Mammary epithelial cell (primary cell): ENCODE results near the gene TBX5.

Experiments
- EZH2 ChIP-seq: IDR thresholded peaks from 2 replicates; pipeline ENCODE4 v1.6.1; 2012; ENCODE audit warnings: low read length, inconsistent platforms, borderline replicate concordance
- TF ChIP-seq, protein P1 (sequence below), 2 donors: IDR thresholded peaks in 1 of 2; conservative IDR thresholded peaks in 1 of 2; 2 replicates each; pipeline ENCODE4 v1.5.1; 2011 to 2012; ENCODE audit warnings: inconsistent platforms in 2 of 2, low read length in 2 of 2, mild to moderate bottlenecking in 2 of 2, control low read depth in 1 of 2, low read depth in 1 of 2; ENCODE audit not compliant: insufficient read depth in 1 of 2; ENCODE audit errors: extremely low read depth in 1 of 2

DNA sequence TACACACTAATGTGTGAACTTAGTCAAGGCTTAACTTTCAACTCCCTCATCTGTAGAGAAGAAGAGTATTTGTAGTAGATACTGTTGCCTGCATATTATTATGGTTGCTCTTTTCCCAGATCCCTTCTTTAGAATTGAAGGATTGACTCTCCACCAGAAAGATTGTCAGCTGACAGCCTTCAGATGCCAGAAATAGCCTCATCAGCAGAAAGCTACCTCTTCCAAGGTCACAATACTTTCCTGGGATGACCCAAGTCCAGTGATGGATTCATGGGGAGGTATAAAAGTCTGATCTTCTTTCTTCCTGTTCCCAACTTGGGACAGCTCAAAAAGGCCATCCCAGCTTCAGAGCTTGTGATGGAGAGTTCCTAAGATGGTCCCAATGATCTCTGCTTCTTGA is 78.2 kb downstream of the TBX5 start:
- TF ChIP-seq, protein P1, sequence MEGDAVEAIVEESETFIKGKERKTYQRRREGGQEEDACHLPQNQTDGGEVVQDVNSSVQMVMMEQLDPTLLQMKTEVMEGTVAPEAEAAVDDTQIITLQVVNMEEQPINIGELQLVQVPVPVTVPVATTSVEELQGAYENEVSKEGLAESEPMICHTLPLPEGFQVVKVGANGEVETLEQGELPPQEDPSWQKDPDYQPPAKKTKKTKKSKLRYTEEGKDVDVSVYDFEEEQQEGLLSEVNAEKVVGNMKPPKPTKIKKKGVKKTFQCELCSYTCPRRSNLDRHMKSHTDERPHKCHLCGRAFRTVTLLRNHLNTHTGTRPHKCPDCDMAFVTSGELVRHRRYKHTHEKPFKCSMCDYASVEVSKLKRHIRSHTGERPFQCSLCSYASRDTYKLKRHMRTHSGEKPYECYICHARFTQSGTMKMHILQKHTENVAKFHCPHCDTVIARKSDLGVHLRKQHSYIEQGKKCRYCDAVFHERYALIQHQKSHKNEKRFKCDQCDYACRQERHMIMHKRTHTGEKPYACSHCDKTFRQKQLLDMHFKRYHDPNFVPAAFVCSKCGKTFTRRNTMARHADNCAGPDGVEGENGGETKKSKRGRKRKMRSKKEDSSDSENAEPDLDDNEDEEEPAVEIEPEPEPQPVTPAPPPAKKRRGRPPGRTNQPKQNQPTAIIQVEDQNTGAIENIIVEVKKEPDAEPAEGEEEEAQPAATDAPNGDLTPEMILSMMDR (conservative IDR thresholded peaks at IDR 0.05 in 1 of 2, IDR thresholded peaks at IDR 0.05 in 1 of 2; ENCODE audit: extremely low read depth in 1 of 2, insufficient read depth in 1 of 2, low read depth in 1 of 2, low read length in 2 of 2), result no peak
- TF ChIP-seq EZH2, result no peak
